Endothelial cell of umbilical vein (primary cell): Measurements from ENCODE around the gene BCAP31. TPM values are rescaled to one million over a fixed set of nuclear protein-coding genes. Genes with fewer than 3 reads are reported as not detected.

Experiments used
- BruUV-seq: library from RNA; stranded (reverse); fragments of 400-500 nt; replicated peaks from 2 replicates; lab custom pipeline; 2021; lab: Mats Ljungman, UMichigan
- CTCF ChIA-PET: fragments of 300-600, 350-600 bp; sonication (Branson Sonifier 250); formaldehyde crosslinking; loops from one replicate; lab custom pipeline; 2021; ENCODE audit warnings: antibody characterized with exemption, inconsistent platforms; lab: Charles Lee
- POLR2A ChIA-PET: fragments of 300-600, 350-600 bp; sonication (Branson Sonifier 250); formaldehyde crosslinking; loops from one replicate; lab custom pipeline; 2021; ENCODE audit warnings: antibody characterized with exemption, inconsistent platforms; lab: Charles Lee
- DNase-seq: peaks from one replicate; pipeline ENCODE4 v3.0.0-alpha.2; 2011; ENCODE audit warnings: low read depth, low spot score
- FAIRE-seq: peaks from 2 replicates; lab custom pipeline; 2011; peaks lifted over from hg19 to GRCh38; lab: Jason Lieb, UNC
- H2AFZ ChIP-seq: 2 replicates; pipeline ENCODE4 v1.6.0; 2012; ENCODE audit warnings: low read depth, low read length, control low read depth, inconsistent platforms
- H3K27ac ChIP-seq: 2 replicates; pipeline ENCODE4 v1.5.1; 2011; ENCODE audit warnings: low read depth, mild to moderate bottlenecking, control low read depth, low read length, moderate library complexity; ENCODE audit not compliant: insufficient read depth
- H3K27me3 ChIP-seq, 2 experiments: 2 replicates each; pipeline versions ENCODE4 v1.6.0 to v1.6.1; 2011; ENCODE audit warnings: low read length in 2 of 2, mixed read lengths in 1 of 2; ENCODE audit not compliant: control insufficient read depth in 2 of 2, insufficient read depth in 2 of 2
- H3K36me3 ChIP-seq, 2 experiments: 2 replicates in 1 of 2; 3 replicates in 1 of 2; pipeline ENCODE4 v1.5.1; 2011; ENCODE audit warnings: low read length in 2 of 2, mild to moderate bottlenecking in 1 of 2, moderate library complexity in 1 of 2; ENCODE audit not compliant: control insufficient read depth in 2 of 2, insufficient read depth in 2 of 2; ENCODE audit errors: extremely low read depth in 1 of 2
- H3K4me1 ChIP-seq: 3 replicates; pipeline ENCODE4 v1.5.1; 2011; ENCODE audit warnings: mild to moderate bottlenecking, low read length; ENCODE audit not compliant: control insufficient read depth, insufficient read depth; ENCODE audit errors: extremely low read depth
- H3K4me2 ChIP-seq: 2 replicates; pipeline ENCODE4 v1.6.1; 2011; ENCODE audit warnings: low read length, control low read depth, mixed read lengths; ENCODE audit not compliant: insufficient read depth
- H3K4me3 ChIP-seq, 3 experiments: fragments of 200-600 bp in 1 of 3; sonication (generic), shearing (Covaris generic) in 1 of 3; replicated peaks in 1 of 3; 2 replicates each; pipeline ENCODE4 v1.5.1; 2011 to 2016; ENCODE audit warnings: control low read depth in 3 of 3, low read length in 3 of 3, mild to moderate bottlenecking in 2 of 3, inconsistent platforms in 1 of 3, low read depth in 1 of 3, moderate library complexity in 1 of 3; ENCODE audit not compliant: insufficient read depth in 1 of 3
- H3K79me2 ChIP-seq: 2 replicates; pipeline ENCODE4 v1.6.0; 2012; ENCODE audit warnings: low read length, inconsistent platforms; ENCODE audit not compliant: control insufficient read depth, insufficient read depth
- H3K9ac ChIP-seq: replicated peaks from 2 replicates; pipeline ENCODE3; 2011; ENCODE audit warnings: low read length, control low read depth; ENCODE audit not compliant: insufficient read depth; ENCODE audit errors: extremely low read depth
- H3K9me1 ChIP-seq: replicated peaks from 3 replicates; pipeline ENCODE4 v1.6.0; 2011; ENCODE audit warnings: mild to moderate bottlenecking, low read length; ENCODE audit not compliant: control insufficient read depth, insufficient read depth; ENCODE audit errors: extremely low read depth
- H3K9me3 ChIP-seq: replicated peaks from 2 replicates; pipeline ENCODE4 v1.5.1; 2012; ENCODE audit warnings: low read length, inconsistent platforms; ENCODE audit not compliant: control insufficient read depth, insufficient read depth
- H4K20me1 ChIP-seq: replicated peaks from 2 replicates; pipeline ENCODE3; 2011; ENCODE audit warnings: mild to moderate bottlenecking, low read length; ENCODE audit not compliant: control insufficient read depth, insufficient read depth; ENCODE audit errors: extremely low read depth
- EZH2 ChIP-seq: IDR thresholded peaks from 2 replicates; pipeline ENCODE4 v1.6.1; 2012; ENCODE audit warnings: borderline replicate concordance, low read depth, mild to moderate bottlenecking, moderate library complexity, low read length, inconsistent platforms; ENCODE audit not compliant: severe bottlenecking
- FOS ChIP-seq: IDR thresholded peaks from 2 replicates; pipeline ENCODE4 v1.6.1; 2011; ENCODE audit warnings: mild to moderate bottlenecking, low read length, moderate library complexity, borderline replicate concordance; ENCODE audit not compliant: insufficient read depth
- GATA2 ChIP-seq: IDR thresholded peaks from 2 replicates; pipeline ENCODE4 v1.7.0; 2011; ENCODE audit warnings: low read depth, mild to moderate bottlenecking, moderate library complexity, mixed read lengths, low read length; ENCODE audit not compliant: insufficient read length, insufficient read depth
- JUN ChIP-seq: IDR thresholded peaks from 2 replicates; pipeline ENCODE4 v1.6.1; 2011; ENCODE audit warnings: borderline replicate concordance, low read depth; ENCODE audit not compliant: insufficient read length, insufficient read depth
- MYC ChIP-seq: IDR thresholded peaks from one replicate; pipeline ENCODE4 v1.6.1; 2011; ENCODE audit warnings: mild to moderate bottlenecking, low read depth, low read length
- POLR2A ChIP-seq: IDR thresholded peaks from 2 replicates; pipeline ENCODE4 v1.6.1; 2012; ENCODE audit warnings: low read depth, mild to moderate bottlenecking, control low read depth, low read length
- POLR2AphosphoS5 ChIP-seq: IDR thresholded peaks from 2 replicates; pipeline ENCODE4 v1.6.1; 2012; ENCODE audit warnings: low read depth, mild to moderate bottlenecking, control low read depth, low read length, moderate library complexity; ENCODE audit not compliant: insufficient read depth
- dilution Hi-C: fragments of 300-500 bp; cut with MboI; formaldehyde crosslinking; loops from one replicate; pipeline ENCODE4 v1.15.0; 2019; ENCODE audit warnings: low sequenced_read_pairs; ENCODE audit not compliant: extremely low pct_ligation_motif_present
- intact Hi-C: fragments of 100-400 bp; cut with micrococcal nuclease; formaldehyde crosslinking; loops from one replicate; pipeline ENCODE4 v1.10.0; 2022
- polyA plus RNA-seq, 4 experiments: library from polyadenylated mRNA; depleted of rRNA in 3 of 4; stranded (reverse) in 3 of 4; unstranded in 1 of 4; fragments of >200 nt; gene quantifications; 2 replicates each; pipeline versions ENCODE4 v1.2.1 to v1.2.3, GENCODE V29; 2011 to 2012; ENCODE audit warnings: missing spikeins in 1 of 4
- total RNA-seq: library from RNA; stranded (reverse); gene quantifications from 2 replicates; pipeline ENCODE4 v1.2.3, GENCODE V29; 2021
- TF ChIP-seq, protein P1 (sequence below), 2 donors: IDR thresholded peaks; 1 replicate in 1 of 2; 2 replicates in 1 of 2; pipeline ENCODE4 v1.5.1; 2011; ENCODE audit warnings: low read length in 2 of 2, mild to moderate bottlenecking in 2 of 2, moderate library complexity in 2 of 2, control low read depth in 1 of 2, inconsistent platforms in 1 of 2, low read depth in 1 of 2; ENCODE audit not compliant: insufficient read depth in 1 of 2; ENCODE audit errors: extremely low read depth in 1 of 2
- TF ChIP-seq, protein P2 (sequence below): IDR thresholded peaks from 2 replicates; pipeline ENCODE4 v1.6.1; 2011; ENCODE audit not compliant: insufficient read depth, insufficient read length

BCAP31 gene
- total and polyA plus RNA-seq, 2 donors (not counting 3 experiments of a cell fraction or from before 2014, with no cell fraction given), result 169 to 203 TPM

DNA sequence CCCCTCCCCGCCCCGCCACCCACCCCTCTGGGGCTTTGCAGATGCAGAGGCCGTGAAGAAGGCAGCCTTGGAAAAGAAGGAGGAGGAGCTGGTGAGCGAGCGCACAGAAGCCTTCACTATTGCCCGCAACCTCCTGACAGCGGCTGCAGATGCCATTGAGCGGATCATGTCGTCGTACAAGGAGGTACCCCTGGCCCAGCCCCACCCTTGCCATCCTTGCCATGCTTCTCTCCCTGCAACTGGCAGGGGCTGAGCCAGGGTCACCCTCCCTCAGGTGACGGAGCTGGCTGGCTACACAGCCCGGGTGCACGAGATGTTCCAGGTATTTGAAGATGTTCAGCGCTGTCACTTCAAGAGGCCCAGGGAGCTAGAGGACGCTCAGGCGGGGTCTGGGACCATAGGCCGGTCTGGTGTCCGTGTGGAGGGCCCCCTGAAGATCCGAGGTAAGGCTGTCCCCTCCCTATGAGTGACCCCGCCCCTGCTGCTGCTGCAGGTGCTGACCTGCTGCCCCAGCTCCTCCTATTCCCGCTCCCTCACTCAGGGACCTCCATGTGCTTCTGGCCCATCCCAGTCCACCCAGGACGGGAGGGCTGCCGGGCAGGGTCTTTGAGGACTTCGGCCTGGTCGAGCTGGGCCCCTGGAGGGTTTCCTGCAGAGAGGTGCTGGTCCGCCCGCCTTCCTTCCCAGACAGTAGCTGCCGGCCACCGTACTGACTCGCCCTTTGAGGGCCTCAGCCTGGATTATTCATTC is 12.1 kb upstream of the BCAP31 start:
- H3K4me3 ChIP-seq, result no peak overlapping the region
- H3K36me3 ChIP-seq, result no peaks in the 10 kb centered on the region

More for the DNA sequence above, 12.1 kb upstream of the BCAP31 start:
- DNase-seq, result no peak
- H3K27ac ChIP-seq, result no peak overlapping the region
- H3K9me1 ChIP-seq, result no peaks in the 10 kb centered on the region
- H2AFZ ChIP-seq, result no peak overlapping the region
- no peaks in the 10 kb centered on the region for H4K20me1 ChIP-seq
- H3K9me3 ChIP-seq, result no peaks in the 10 kb centered on the region
- H3K4me2 ChIP-seq, result no peak overlapping the region
- ChIA-PET POLR2A (no interaction called here), CTCF (interaction anchor here (1.3 kb wide), 1 partner anchor 10 kb away, joined by 3 read pairs; no protein-coding TSS in a partner anchor)
- H3K27me3 ChIP-seq, result no peaks in the 10 kb centered on the region
- H3K4me1 ChIP-seq, result no peaks in the 10 kb centered on the region
- no TSS peak for BruUV-seq
- no peak for FAIRE-seq
- no peaks in the 10 kb centered on the region for H3K79me2 ChIP-seq
- no peak overlapping the region for H3K9ac ChIP-seq
- intact Hi-C loops (no loop called here), dilution Hi-C loops (no loop called here)
- TF ChIP-seq JUN (no peak), FOS (no peak), MYC (no peak), EZH2 (no peak), POLR2AphosphoS5 (no peak), GATA2 (no peak), POLR2A (no peak)
- TF ChIP-seq, protein P1, sequence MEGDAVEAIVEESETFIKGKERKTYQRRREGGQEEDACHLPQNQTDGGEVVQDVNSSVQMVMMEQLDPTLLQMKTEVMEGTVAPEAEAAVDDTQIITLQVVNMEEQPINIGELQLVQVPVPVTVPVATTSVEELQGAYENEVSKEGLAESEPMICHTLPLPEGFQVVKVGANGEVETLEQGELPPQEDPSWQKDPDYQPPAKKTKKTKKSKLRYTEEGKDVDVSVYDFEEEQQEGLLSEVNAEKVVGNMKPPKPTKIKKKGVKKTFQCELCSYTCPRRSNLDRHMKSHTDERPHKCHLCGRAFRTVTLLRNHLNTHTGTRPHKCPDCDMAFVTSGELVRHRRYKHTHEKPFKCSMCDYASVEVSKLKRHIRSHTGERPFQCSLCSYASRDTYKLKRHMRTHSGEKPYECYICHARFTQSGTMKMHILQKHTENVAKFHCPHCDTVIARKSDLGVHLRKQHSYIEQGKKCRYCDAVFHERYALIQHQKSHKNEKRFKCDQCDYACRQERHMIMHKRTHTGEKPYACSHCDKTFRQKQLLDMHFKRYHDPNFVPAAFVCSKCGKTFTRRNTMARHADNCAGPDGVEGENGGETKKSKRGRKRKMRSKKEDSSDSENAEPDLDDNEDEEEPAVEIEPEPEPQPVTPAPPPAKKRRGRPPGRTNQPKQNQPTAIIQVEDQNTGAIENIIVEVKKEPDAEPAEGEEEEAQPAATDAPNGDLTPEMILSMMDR (IDR thresholded peaks at IDR 0.05; ENCODE audit: extremely low read depth in 1 of 2, insufficient read depth in 1 of 2, low read depth in 1 of 2, low read length in 2 of 2), result no peak
- TF ChIP-seq, protein P2, sequence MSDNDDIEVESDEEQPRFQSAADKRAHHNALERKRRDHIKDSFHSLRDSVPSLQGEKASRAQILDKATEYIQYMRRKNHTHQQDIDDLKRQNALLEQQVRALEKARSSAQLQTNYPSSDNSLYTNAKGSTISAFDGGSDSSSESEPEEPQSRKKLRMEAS, result no peak
